B cell (primary cell): ENCODE measurements around the gene SLC9C2. TPM values are rescaled to one million over a fixed set of nuclear protein-coding genes. Genes with fewer than 3 reads are reported as not detected.

ENCODE experiments used
- ATAC-seq: fragments of 200-7000 bp; cut with Tn5 transposase; one replicate; pipeline ENCODE4 v1.10.0; 2021; ENCODE audit warnings: low read depth, mild to moderate bottlenecking, moderate number of reproducible peaks, moderate library complexity
- CTCF ChIA-PET: fragments of 350-600 bp; sonication (Branson Sonifier 250); formaldehyde crosslinking; loops from one replicate; lab custom pipeline; 2021; ENCODE audit warnings: antibody characterized with exemption, inconsistent platforms; lab: Charles Lee
- POLR2A ChIA-PET: fragments of 350-600 bp; sonication (Branson Sonifier 250); formaldehyde crosslinking; loops from one replicate; lab custom pipeline; 2021; ENCODE audit warnings: antibody characterized with exemption; lab: Charles Lee
- DNase-seq: peaks from one replicate; pipeline ENCODE4 v3.0.0; 2013
- H2AFZ ChIP-seq: 2 replicates; pipeline ENCODE4 v1.6.1; 2012; ENCODE audit warnings: mild to moderate bottlenecking, low read depth, low read length; ENCODE audit not compliant: insufficient read depth, poor library complexity, severe bottlenecking
- H3K27ac ChIP-seq, 2 donors: 1 replicate in 1 of 2; 2 replicates in 1 of 2; pipeline ENCODE4 v1.5.1; 2012 to 2013; ENCODE audit warnings: low read length in 2 of 2, mild to moderate bottlenecking in 2 of 2, moderate library complexity in 1 of 2
- H3K27me3 ChIP-seq, 4 experiments: fragments of 200-600 bp in 1 of 4; sonication (generic) in 1 of 4; replicated peaks in 1 of 4; 1 replicate in 2 of 4; 2 replicates in 2 of 4; pipeline versions ENCODE4 v1.6.1 to v1.7.0; 2013 to 2016; ENCODE audit warnings: low read length in 3 of 4, mild to moderate bottlenecking in 2 of 4, mixed read lengths in 1 of 4, moderate library complexity in 1 of 4; ENCODE audit not compliant: insufficient read depth in 4 of 4, control insufficient read depth in 3 of 4; ENCODE audit errors: control extremely low read depth in 1 of 4
- H3K36me3 ChIP-seq, 2 experiments: replicated peaks in 1 of 2; 1 replicate in 1 of 2; 2 replicates in 1 of 2; pipeline versions ENCODE4 v1.6.1 to v1.7.1; 2013; ENCODE audit warnings: low read length in 1 of 2; ENCODE audit not compliant: insufficient read depth in 2 of 2, control insufficient read depth in 1 of 2; ENCODE audit errors: control extremely low read depth in 1 of 2, extremely low read depth in 1 of 2
- H3K4me1 ChIP-seq, 2 donors: fragments of 200-600 bp in 1 of 2; sonication (generic) in 1 of 2; 1 replicate in 1 of 2; 2 replicates in 1 of 2; pipeline versions ENCODE4 v1.5.1 to v1.6.1; 2013 to 2017; ENCODE audit warnings: low read length in 2 of 2; ENCODE audit not compliant: control insufficient read depth in 2 of 2, insufficient read depth in 2 of 2
- H3K4me2 ChIP-seq: replicated peaks from 2 replicates; pipeline ENCODE3; 2012; ENCODE audit warnings: mild to moderate bottlenecking, low read depth, low read length; ENCODE audit not compliant: poor library complexity, severe bottlenecking
- H3K4me3 ChIP-seq, 5 experiments: fragments of 200-600 bp in 1 of 5; sonication (generic) in 1 of 5; 1 replicate in 3 of 5; 2 replicates in 2 of 5; pipeline versions ENCODE4 v1.5.1 to v1.7.0; 2011 to 2016; ENCODE audit warnings: low read length in 4 of 5, mild to moderate bottlenecking in 4 of 5, low read depth in 2 of 5, control low read depth in 1 of 5, moderate library complexity in 1 of 5; ENCODE audit not compliant: insufficient read depth in 1 of 5; ENCODE audit errors: control extremely low read depth in 1 of 5, extremely low read depth in 1 of 5
- H3K79me2 ChIP-seq: fragments of 200-600 bp; sonication (generic); one replicate; pipeline ENCODE4 v1.6.0; 2016; ENCODE audit warnings: low read length; ENCODE audit not compliant: control insufficient read depth, insufficient read depth
- H3K9ac ChIP-seq: fragments of 200-600 bp; sonication (generic); 2 replicates; pipeline ENCODE4 v1.6.1; 2017; ENCODE audit warnings: mild to moderate bottlenecking, low read length, moderate library complexity
- H3K9me3 ChIP-seq, 3 donors: one replicate each; pipeline versions ENCODE4 v1.6.1 to v1.7.1; 2013; ENCODE audit warnings: low read length in 2 of 3; ENCODE audit not compliant: control insufficient read depth in 2 of 3, insufficient read depth in 1 of 3; ENCODE audit errors: control extremely low read depth in 1 of 3
- H4K20me1 ChIP-seq: 2 replicates; pipeline ENCODE4 v1.6.0; 2012; ENCODE audit warnings: mild to moderate bottlenecking, low read length; ENCODE audit not compliant: insufficient read depth, control insufficient read depth, poor library complexity, severe bottlenecking
- H3K27ac Mint-ChIP-seq: one replicate; pipeline ENCODE4 v1.8.0; 2021; ENCODE audit warnings: mixed read lengths
- H3K27me3 Mint-ChIP-seq: one replicate; pipeline ENCODE4 v1.8.0; 2021; ENCODE audit warnings: mixed read lengths
- H3K4me1 Mint-ChIP-seq: one replicate; pipeline ENCODE4 v1.8.0; 2021; ENCODE audit warnings: mixed read lengths
- H3K4me3 Mint-ChIP-seq: one replicate; pipeline ENCODE4 v1.8.0; 2021; ENCODE audit warnings: mixed read lengths
- H3K9me3 Mint-ChIP-seq: one replicate; pipeline ENCODE4 v1.8.0; 2022; ENCODE audit warnings: mixed read lengths; ENCODE audit not compliant: insufficient read depth
- CTCF ChIP-seq: fragments of 200-600 bp; IDR thresholded peaks from one replicate; pipeline ENCODE4 v1.8.0; 2022; ENCODE audit warnings: antibody characterized with exemption, mild to moderate bottlenecking
- EZH2 ChIP-seq: IDR thresholded peaks from 2 replicates; pipeline ENCODE4 v1.6.1; 2012; ENCODE audit warnings: borderline replicate concordance, low read depth, mild to moderate bottlenecking, moderate library complexity, low read length; ENCODE audit not compliant: insufficient read depth, poor library complexity, severe bottlenecking
- WGBS: methylation state at CpG from one replicate; pipeline ENCODE4 v1.1.5; 2013; ENCODE audit warnings: missing lambda C conversion rate; ENCODE audit not compliant: insufficient coverage; 5-methylcytosine and 5-hydroxymethylcytosine counted together
- intact Hi-C: fragments of 100-400 bp; cut with micrococcal nuclease; formaldehyde crosslinking; loops from one replicate; pipeline ENCODE4 v1.10.0; 2022
- polyA plus RNA-seq: library from polyadenylated mRNA; depleted of rRNA; stranded (reverse); fragments of >200 nt; gene quantifications from 2 replicates; pipeline ENCODE4 v1.2.3, GENCODE V29; 2012
- total RNA-seq, 2 donors: library from RNA; stranded (reverse); fragments of 120-200 nt in 1 of 2; gene quantifications; 1 replicate in 1 of 2; 2 replicates in 1 of 2; pipeline versions ENCODE4 v1.2.3 to v1.2.4, GENCODE V29; 2013 to 2022

SLC9C2 gene
- total and polyA plus RNA-seq, 2 donors (not counting 1 experiment from before 2014, with no cell fraction given): not detected

- ChIA-PET POLR2A (no interaction called here), CTCF (no interaction called here)
- Histone ChIP-seq H2AFZ (no peak overlapping the region), H3K9ac (no peak overlapping the region), H3K4me2 (no peak overlapping the region), H3K27me3 (no peaks in the 10 kb centered on the region), H3K4me3 (no peak overlapping the region), H3K36me3 (peaks cover 6 to 28% of the 10 kb centered on the region in 2 experiments), H3K79me2 (peaks cover 17% of the 10 kb centered on the region), H4K20me1 (no peaks in the 10 kb centered on the region), H3K27ac (no peak overlapping the region), H3K9me3 (peaks cover 0 to 3% (median 2%) of the 10 kb centered on the region in 3 donors), H3K4me1 (no peaks in the 10 kb centered on the region)
- 63% methylated on average over 2 of the region's 4 CpGs for WGBS
- Mint-ChIP-seq H3K27me3 (no peaks in the 10 kb centered on the region), H3K4me1 (peaks cover 2% of the 10 kb centered on the region), H3K9me3 (peaks cover 7% of the 10 kb centered on the region), H3K4me3 (no peak overlapping the region), H3K27ac (no peak overlapping the region)
- DNase-seq (no peak), ATAC-seq (no peak)
- TF ChIP-seq EZH2 (no peak), CTCF (no peak)
- intact Hi-C loops: no loop called here
These were observed 143.0 kb downstream of the SLC9C2 start for GRCh38 chr1:173459885-173460284.

- H3K79me2 ChIP-seq: peaks cover 3% of the 10 kb centered on the region
- CTCF ChIA-PET: no interaction called here
- no peaks in the 10 kb centered on the region for H3K27me3 Mint-ChIP-seq
- no peak for DNase-seq
- intact Hi-C loops: no loop called here
- peaks cover 3 to 13% of the 10 kb centered on the region in 2 experiments for H3K36me3 ChIP-seq
- H3K27ac Mint-ChIP-seq: no peak overlapping the region
- no peaks in the 10 kb centered on the region for H3K9me3 ChIP-seq
- 100% methylated on average over 1 of the region's 4 CpGs for WGBS
- no peak overlapping the region for H3K9ac ChIP-seq
- no peaks in the 10 kb centered on the region for H3K27me3 ChIP-seq
- H4K20me1 ChIP-seq: no peaks in the 10 kb centered on the region
- H2AFZ ChIP-seq: no peak overlapping the region
- TF ChIP-seq EZH2 (no peak), CTCF (no peak)
- H3K27ac ChIP-seq: no peak overlapping the region
- no peaks in the 10 kb centered on the region for H3K4me1 Mint-ChIP-seq
- H3K4me2 ChIP-seq: no peak overlapping the region
- H3K9me3 Mint-ChIP-seq: no peaks in the 10 kb centered on the region
- no peaks in the 10 kb centered on the region for H3K4me1 ChIP-seq
- ATAC-seq: no peak
- POLR2A ChIA-PET: no interaction called here
- no peak overlapping the region for H3K4me3 Mint-ChIP-seq
- no peak overlapping the region for H3K4me3 ChIP-seq
These were observed 147.8 kb downstream of the SLC9C2 start for GRCh38 chr1:173454966-173455524.
